ENCODE results near the gene PIWIL4.

PIWIL4 gene

DNA sequence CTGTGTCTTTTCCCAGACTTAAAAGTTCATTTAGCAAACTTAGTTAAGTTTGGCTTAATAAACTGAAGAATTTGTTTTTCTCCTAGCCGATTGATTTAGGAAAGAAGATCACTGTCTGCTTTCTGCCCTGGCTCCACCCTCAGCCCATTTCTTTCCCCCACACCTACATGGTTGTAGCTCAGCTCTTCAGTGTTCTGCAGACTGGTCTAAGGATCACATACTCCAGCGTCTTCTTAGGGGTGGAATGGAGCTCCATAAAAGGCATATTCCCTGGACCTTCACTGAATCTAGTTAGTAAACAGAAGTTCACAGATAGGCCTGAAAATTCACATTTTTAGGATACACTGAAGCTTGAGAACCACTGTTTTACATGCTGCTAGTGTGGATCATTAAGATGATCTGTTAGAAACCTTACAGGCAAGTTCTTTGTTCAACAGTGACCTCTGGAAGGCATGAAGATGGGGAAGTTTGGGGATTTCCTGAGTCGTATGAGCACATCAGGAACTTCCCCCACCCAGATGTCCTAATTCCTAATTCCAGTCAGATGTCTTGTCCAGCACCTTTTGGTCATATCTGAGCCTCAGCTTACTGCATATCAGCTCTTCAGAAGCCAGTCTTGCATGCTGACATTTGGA, 16.8 kb downstream of the PIWIL4 start:
- no peak overlapping the region for H3K4me3 ChIP-seq (ENCODE audit: low read depth, low read length)
- TF ChIP-seq, protein P1, sequence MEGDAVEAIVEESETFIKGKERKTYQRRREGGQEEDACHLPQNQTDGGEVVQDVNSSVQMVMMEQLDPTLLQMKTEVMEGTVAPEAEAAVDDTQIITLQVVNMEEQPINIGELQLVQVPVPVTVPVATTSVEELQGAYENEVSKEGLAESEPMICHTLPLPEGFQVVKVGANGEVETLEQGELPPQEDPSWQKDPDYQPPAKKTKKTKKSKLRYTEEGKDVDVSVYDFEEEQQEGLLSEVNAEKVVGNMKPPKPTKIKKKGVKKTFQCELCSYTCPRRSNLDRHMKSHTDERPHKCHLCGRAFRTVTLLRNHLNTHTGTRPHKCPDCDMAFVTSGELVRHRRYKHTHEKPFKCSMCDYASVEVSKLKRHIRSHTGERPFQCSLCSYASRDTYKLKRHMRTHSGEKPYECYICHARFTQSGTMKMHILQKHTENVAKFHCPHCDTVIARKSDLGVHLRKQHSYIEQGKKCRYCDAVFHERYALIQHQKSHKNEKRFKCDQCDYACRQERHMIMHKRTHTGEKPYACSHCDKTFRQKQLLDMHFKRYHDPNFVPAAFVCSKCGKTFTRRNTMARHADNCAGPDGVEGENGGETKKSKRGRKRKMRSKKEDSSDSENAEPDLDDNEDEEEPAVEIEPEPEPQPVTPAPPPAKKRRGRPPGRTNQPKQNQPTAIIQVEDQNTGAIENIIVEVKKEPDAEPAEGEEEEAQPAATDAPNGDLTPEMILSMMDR (conservative IDR thresholded peaks at IDR 0.05; ENCODE audit: low read depth, low read length): no peak
- DNase-seq (ENCODE audit: low read depth): peak; percentile 44

DNA sequence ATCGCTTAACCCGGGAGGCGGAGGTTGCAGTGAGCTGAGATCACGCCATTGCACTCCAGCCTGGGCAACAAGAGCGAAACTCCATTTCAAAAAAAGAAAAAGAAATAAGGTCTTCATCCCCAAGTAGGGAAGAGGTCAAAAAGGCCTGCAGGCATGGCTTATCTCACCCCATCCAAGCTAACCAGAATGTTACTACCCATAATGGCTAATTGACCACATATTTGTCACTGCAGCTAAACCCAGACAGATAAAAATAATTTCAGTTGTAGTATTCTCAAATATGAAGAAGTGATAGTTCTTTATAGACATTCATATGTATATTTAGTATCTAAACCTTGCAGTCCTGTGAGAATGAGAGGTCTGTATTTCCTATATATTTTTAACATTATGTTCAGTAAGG, 17.8 kb downstream of the PIWIL4 start:
- no peak overlapping the region for H3K4me3 ChIP-seq (ENCODE audit: low read depth, low read length)
- DNase-seq (ENCODE audit: low read depth): no peak
- TF ChIP-seq, protein P1 (conservative IDR thresholded peaks at IDR 0.05; ENCODE audit: low read depth, low read length): no peak

DNA sequence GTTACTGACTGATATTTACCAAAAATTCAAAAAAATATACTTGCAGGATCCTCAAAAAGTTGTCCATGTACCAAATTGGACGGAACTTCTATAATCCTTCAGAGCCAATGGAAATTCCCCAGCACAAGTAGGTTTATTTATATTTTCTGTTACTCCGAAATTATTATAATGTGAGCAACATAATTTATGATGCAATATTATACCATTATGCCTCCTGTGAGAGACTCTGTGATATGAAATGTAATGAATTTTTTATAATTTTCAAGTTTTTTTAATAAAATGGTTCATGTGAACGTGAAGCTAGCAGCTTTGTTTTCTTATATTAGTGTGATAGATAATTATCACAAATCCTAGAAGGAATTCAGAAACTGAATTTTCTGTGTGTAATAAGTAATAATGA, 18.2 kb downstream of the PIWIL4 start:
- no peak for DNase-seq (ENCODE audit: low read depth)
- TF ChIP-seq, protein P1 (conservative IDR thresholded peaks at IDR 0.05; ENCODE audit: low read depth, low read length): no peak
- no peak overlapping the region for H3K4me3 ChIP-seq (ENCODE audit: low read depth, low read length)

DNA sequence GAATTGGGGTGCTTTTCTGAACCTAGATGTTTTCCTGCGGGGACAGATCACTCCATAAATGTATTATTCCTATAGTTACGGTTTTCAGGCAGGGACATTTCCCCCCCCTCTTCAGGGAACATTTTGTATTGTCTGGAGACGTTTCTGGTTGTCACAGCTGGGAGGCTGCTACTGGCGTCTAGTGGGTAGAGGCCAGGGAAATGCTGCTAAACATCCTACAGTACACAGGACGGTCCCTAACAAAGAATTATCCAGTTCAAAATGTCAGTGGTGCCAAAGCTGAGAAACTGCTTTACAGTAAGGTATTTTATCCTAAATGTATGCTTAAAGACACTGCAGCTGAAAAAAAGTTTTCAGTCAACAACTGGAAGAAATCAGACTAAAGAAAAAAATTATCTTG, 19.4 kb downstream of the PIWIL4 start:
- no peak for DNase-seq (ENCODE audit: low read depth)
- TF ChIP-seq, protein P1 (conservative IDR thresholded peaks at IDR 0.05; ENCODE audit: low read depth, low read length): no peak
- H3K4me3 ChIP-seq (ENCODE audit: low read depth, low read length): no peak overlapping the region

DNA sequence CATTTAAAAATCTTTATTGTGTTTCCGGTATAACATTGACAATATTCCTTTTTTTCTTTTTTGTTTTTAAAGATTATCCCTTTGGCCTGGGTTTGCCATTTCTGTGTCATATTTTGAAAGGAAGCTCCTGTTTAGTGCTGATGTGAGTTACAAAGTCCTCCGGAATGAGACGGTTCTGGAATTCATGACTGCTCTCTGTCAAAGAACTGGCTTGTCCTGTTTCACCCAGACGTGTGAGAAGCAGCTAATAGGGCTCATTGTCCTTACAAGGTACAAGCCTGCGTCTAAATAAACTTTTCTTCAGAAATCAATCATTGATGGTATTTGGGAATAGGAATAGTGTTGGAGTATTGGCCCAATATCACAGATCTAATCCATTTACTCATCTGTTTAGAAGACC, 19.8 kb downstream of the PIWIL4 start:
- no peak for DNase-seq (ENCODE audit: low read depth)
- TF ChIP-seq, protein P1 (conservative IDR thresholded peaks at IDR 0.05; ENCODE audit: low read depth, low read length): no peak
- no peak overlapping the region for H3K4me3 ChIP-seq (ENCODE audit: low read depth, low read length)

DNA sequence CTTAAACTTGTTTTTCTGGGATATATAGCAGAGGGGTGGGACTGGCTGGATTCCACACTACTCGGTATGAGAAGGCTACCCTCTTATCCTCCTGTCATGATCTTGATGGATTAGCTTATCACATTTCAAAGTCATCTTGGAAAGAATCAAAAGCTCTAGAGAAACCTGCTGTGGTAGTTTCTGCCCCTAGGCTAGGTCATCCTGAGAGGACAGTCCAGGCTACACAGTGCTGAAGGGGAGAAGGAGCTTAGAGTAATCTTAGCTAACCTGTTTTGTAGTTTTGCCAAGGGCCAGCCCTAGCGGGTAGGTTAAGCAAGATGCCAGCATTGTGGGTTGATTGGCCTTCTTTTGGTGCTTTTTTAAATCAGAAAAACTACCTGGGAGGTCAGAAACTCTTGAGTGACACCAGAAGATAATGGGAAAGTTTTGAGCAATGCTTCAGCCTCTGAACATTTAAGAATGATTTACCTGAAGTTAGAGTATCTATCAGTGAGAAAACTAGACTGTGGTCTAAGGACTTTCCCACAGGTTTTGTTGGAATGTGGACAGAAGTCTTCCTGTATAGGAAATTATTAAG, 21.3 kb downstream of the PIWIL4 start:
- H3K4me3 ChIP-seq (ENCODE audit: low read depth, low read length): no peak overlapping the region
- no peak for DNase-seq (ENCODE audit: low read depth)
- TF ChIP-seq, protein P1 (conservative IDR thresholded peaks at IDR 0.05; ENCODE audit: low read depth, low read length): no peak
